OCI-LY7 (cell line): ENCODE results near the gene IPO9. TPM values are rescaled to one million over a fixed set of nuclear protein-coding genes. Genes with fewer than 3 reads are reported as not detected.

Experiments
- BruUV-seq: library from RNA; stranded (reverse); fragments of 400-500 nt; replicated peaks from 2 replicates; lab custom pipeline; 2021; lab: Mats Ljungman, UMichigan
- CTCF ChIA-PET: fragments of 300-600 bp; sonication (Branson Sonifier 250); formaldehyde crosslinking; loops from one replicate; lab custom pipeline; 2022; ENCODE audit warnings: antibody characterized with exemption; ENCODE audit not compliant: unreplicated experiment; lab: Charles Lee
- POLR2A ChIA-PET: fragments of 300-600 bp; sonication (Branson Sonifier 250); formaldehyde crosslinking; loops from one replicate; lab custom pipeline; 2022; ENCODE audit warnings: antibody characterized with exemption; lab: Charles Lee
- DNase-seq: peaks from one replicate; pipeline ENCODE4 v3.0.0-alpha.2; 2015; ENCODE audit warnings: low spot score
- H2AFZ ChIP-seq: fragments of 200-600 bp; sonication (generic), shearing (Covaris generic); 2 replicates; pipeline ENCODE4 v1.6.1; 2014; ENCODE audit warnings: mild to moderate bottlenecking, antibody characterized with exemption, low read length, moderate library complexity
- H3K27ac ChIP-seq: fragments of 200-600 bp; sonication (generic); 2 replicates; pipeline ENCODE4 v1.5.1; 2014; ENCODE audit warnings: mixed run types, low read depth, mild to moderate bottlenecking, moderate library complexity, low read length, inconsistent platforms; ENCODE audit not compliant: poor library complexity, severe bottlenecking
- H3K36me3 ChIP-seq: fragments of 200-600 bp; sonication (generic); 2 replicates; pipeline ENCODE4 v1.6.1; 2014; ENCODE audit warnings: mild to moderate bottlenecking, antibody characterized with exemption, low read length, moderate library complexity, mixed read lengths; ENCODE audit not compliant: insufficient read depth
- H3K4me1 ChIP-seq: fragments of 200-600 bp; sonication (generic); 2 replicates; pipeline ENCODE4 v1.5.1; 2014; ENCODE audit warnings: mild to moderate bottlenecking, low read length; ENCODE audit not compliant: insufficient read depth, poor library complexity, severe bottlenecking
- H3K4me2 ChIP-seq: fragments of 200-600 bp; sonication (generic); 2 replicates; pipeline ENCODE4 v1.6.1; 2014; ENCODE audit warnings: mild to moderate bottlenecking, low read length
- H3K4me3 ChIP-seq: fragments of 200-600 bp; sonication (generic); 2 replicates; pipeline ENCODE4 v1.5.1; 2014; ENCODE audit warnings: mild to moderate bottlenecking, low read depth, low read length; ENCODE audit not compliant: poor library complexity, severe bottlenecking
- H3K79me2 ChIP-seq: fragments of 200-600 bp; sonication (generic); 2 replicates; pipeline ENCODE4 v1.6.1; 2016; ENCODE audit warnings: low read depth, mild to moderate bottlenecking, low read length, moderate library complexity, mixed read lengths; ENCODE audit not compliant: insufficient read depth
- H3K9me2 ChIP-seq: fragments of 200-600 bp; sonication (generic); 2 replicates; pipeline ENCODE4 v1.6.1; 2016; ENCODE audit warnings: mild to moderate bottlenecking, low read length, mixed read lengths; ENCODE audit not compliant: insufficient read depth
- H3K9me3 ChIP-seq: fragments of 200-600 bp; sonication (generic); 2 replicates; pipeline ENCODE4 v1.6.1; 2014; ENCODE audit warnings: mild to moderate bottlenecking, mixed run types, low read length, mixed read lengths
- H4K20me1 ChIP-seq: fragments of 200-600 bp; sonication (generic); 2 replicates; pipeline ENCODE4 v1.6.1; 2014; ENCODE audit warnings: mild to moderate bottlenecking, antibody characterized with exemption, low read length, moderate library complexity, mixed read lengths; ENCODE audit not compliant: insufficient read depth
- CTCF ChIP-seq: fragments of 200-600 bp; sonication (generic); conservative IDR thresholded peaks from 2 replicates; pipeline ENCODE4 v1.5.1; 2014; ENCODE audit warnings: mild to moderate bottlenecking, antibody characterized with exemption, low read length, moderate library complexity, mixed read lengths
- EZH2phosphoT487 ChIP-seq: fragments of 200-600 bp; sonication (generic); IDR thresholded peaks from 2 replicates; pipeline ENCODE4 v1.6.1; 2018; ENCODE audit warnings: low read depth, borderline replicate concordance, mild to moderate bottlenecking, mixed run types, antibody characterized with exemption, low read length, moderate library complexity, mixed read lengths
- intact Hi-C: fragments of 100-400 bp; cut with micrococcal nuclease; formaldehyde crosslinking; loops from one replicate; pipeline ENCODE4 v1.10.0; 2022; ENCODE audit not compliant: unreplicated experiment
- total RNA-seq, 2 experiments: library from RNA; depleted of rRNA in 1 of 2; stranded (reverse); fragments of >200 nt in 1 of 2; shearing (Covaris generic) in 1 of 2; gene quantifications; 2 replicates each; pipeline ENCODE4 v1.2.3, GENCODE V29; 2014 to 2022

The IPO9 gene
- total RNA-seq, 2 experiments from 2014 or later, result 47.2 to 67.9 TPM

GRCh38 chr1:201911826-201912571 lies 83.0 kb downstream of the IPO9 start:
- DNase-seq, result no peak
- Histone ChIP-seq H3K9me2 (no peaks in the 10 kb centered on the region), H4K20me1 (no peaks in the 10 kb centered on the region), H3K9me3 (no peaks in the 10 kb centered on the region), H3K79me2 (no peaks in the 10 kb centered on the region), H3K4me1 (no peaks in the 10 kb centered on the region), H3K27ac (no peak overlapping the region), H3K4me2 (no peak overlapping the region), H2AFZ (no peak overlapping the region), H3K4me3 (no peak overlapping the region), H3K36me3 (no peaks in the 10 kb centered on the region)
- no TSS peak for BruUV-seq
- POLR2A ChIA-PET, result interaction anchor here (0.6 kb wide), 1 partner anchor 737 kb away, joined by 4 read pairs; no protein-coding TSS in a partner anchor
- TF ChIP-seq EZH2phosphoT487, result no peak
- no peak for TF ChIP-seq CTCF
- CTCF ChIA-PET, result no interaction called here
- intact Hi-C loops, result no loop called here

GRCh38 chr1:201912832-201913231 lies 83.9 kb downstream of the IPO9 start:
- Histone ChIP-seq H3K4me2 (no peak overlapping the region), H3K4me3 (no peak overlapping the region)
- BruUV-seq, result no TSS peak

More at GRCh38 chr1:201912832-201913231, 83.9 kb downstream of the IPO9 start:
- no peaks in the 10 kb centered on the region for H3K4me1 ChIP-seq
- no peaks in the 10 kb centered on the region for H3K36me3 ChIP-seq
- H3K9me2 ChIP-seq, result no peaks in the 10 kb centered on the region
- ChIA-PET CTCF (no interaction called here), POLR2A (interaction anchor here (0.6 kb wide), 3 partner anchors 45 to 738 kb away, joined by 3 to 5 read pairs (median 4); no protein-coding TSS in a partner anchor)
- H3K79me2 ChIP-seq, result no peaks in the 10 kb centered on the region
- no peak for TF ChIP-seq CTCF
- no peak for TF ChIP-seq EZH2phosphoT487
- no peak overlapping the region for H3K27ac ChIP-seq
- no peaks in the 10 kb centered on the region for H3K9me3 ChIP-seq
- H4K20me1 ChIP-seq, result no peaks in the 10 kb centered on the region
- intact Hi-C loops, result no loop called here
- H2AFZ ChIP-seq, result no peak overlapping the region
- DNase-seq, result no peak
